ENCODE results near the gene GPC3.
A peak's percentile ranks its signal among the peaks of the same experiment; 100 is the strongest.

GPC3 gene

DNA sequence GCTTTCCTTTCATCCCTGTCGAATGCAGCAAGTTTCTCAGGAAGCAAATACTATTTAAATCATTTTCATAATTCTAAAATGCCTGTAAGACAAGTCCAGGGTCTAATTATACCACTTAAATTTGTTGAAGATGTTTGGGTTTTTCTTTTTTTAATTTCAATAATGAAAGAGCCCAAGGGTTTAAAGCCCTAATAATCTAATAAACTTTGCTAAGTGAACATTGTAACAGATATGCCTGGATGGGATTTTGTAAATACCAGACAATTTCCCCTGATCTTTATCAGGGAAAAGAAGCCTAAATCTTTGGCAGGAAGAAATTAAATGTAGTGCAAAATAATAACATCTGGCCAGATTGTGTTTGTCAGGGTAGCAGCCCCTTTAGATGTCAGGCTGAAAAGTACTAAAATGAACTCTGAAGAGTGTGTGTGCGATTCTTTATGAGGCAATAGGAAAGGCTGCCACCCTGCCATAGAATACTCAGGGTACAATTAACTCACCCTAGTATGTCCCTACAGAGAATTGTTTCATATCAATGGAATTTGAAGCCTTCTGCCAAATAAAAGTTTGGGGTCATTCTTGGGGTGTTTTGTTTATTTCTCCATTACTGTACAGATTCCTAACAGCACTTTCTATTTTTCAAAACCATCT is 45.6 kb downstream of the GPC3 start:
- Mint-ChIP-seq H3K4me1 (ENCODE audit: low read depth) (no peaks in the 10 kb centered on the region), H3K4me3 (no peak overlapping the region), H3K9me3 (no peaks in the 10 kb centered on the region), H3K27me3 (ENCODE audit: low read depth) (no peaks in the 10 kb centered on the region), H3K27ac (no peak overlapping the region), H3K36me3 (ENCODE audit: low read depth) (no peaks in the 10 kb centered on the region)

DNA sequence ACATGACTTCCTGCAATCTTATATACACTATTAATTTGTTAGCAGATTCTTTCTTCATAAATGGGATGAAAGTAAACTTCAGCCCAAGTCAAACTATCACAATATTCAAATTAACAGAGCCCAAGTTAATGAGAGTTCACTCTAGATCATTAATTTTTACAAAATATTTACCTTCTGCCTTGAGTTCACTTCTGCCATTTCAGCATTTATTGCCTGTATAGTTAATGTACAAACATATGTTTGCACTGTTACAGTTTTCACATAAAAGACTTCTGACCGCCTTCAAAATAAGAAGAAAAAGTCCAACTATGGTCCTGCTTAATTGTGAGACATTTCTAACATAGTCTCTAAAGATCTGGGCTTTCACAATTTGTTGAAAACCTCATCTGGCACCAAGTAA is 46.9 kb downstream of the GPC3 start:
- H3K4me3 Mint-ChIP-seq: no peak overlapping the region
- H3K36me3 Mint-ChIP-seq (ENCODE audit: low read depth): no peaks in the 10 kb centered on the region
- no peaks in the 10 kb centered on the region for H3K9me3 Mint-ChIP-seq
- H3K27me3 Mint-ChIP-seq (ENCODE audit: low read depth): no peaks in the 10 kb centered on the region
- H3K4me1 Mint-ChIP-seq (ENCODE audit: low read depth): no peaks in the 10 kb centered on the region
- H3K27ac Mint-ChIP-seq: no peak overlapping the region

- Mint-ChIP-seq H3K9me3 (no peaks in the 10 kb centered on the region), H3K27ac (no peak overlapping the region), H3K4me3 (no peak overlapping the region), H3K27me3 (ENCODE audit: low read depth) (no peaks in the 10 kb centered on the region), H3K36me3 (ENCODE audit: low read depth) (no peaks in the 10 kb centered on the region), H3K4me1 (ENCODE audit: low read depth) (no peaks in the 10 kb centered on the region)
These were observed 48.4 kb downstream of the GPC3 start for GRCh38 chrX:133937022-133937421.

DNA sequence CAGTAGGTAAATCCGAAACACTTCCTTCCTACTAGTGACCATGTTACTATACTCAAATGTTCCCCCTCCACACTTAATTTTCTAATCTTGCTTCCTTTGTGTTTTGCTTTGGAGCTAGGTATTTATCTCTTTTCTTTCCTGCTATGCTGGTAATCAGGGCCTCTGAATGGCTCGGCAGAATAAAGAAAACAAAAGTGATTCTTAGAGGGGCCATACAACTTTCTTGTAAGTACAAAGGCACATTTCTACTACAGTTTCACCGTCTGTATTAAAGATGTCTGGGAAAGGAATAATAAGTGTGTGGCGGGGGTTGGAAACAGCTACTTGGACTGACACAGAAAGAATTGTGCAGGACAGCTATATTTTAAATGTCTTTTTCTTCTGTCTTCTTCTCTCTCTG is 50.3 kb downstream of the GPC3 start:
- Mint-ChIP-seq H3K27me3 (ENCODE audit: low read depth) (no peaks in the 10 kb centered on the region), H3K9me3 (no peaks in the 10 kb centered on the region)

GRCh38 chrX:133933316-133933715 is 52.1 kb downstream of the GPC3 start:
- Mint-ChIP-seq H3K4me1 (ENCODE audit: low read depth) (no peaks in the 10 kb centered on the region), H3K9me3 (no peaks in the 10 kb centered on the region), H3K4me3 (no peak overlapping the region), H3K27me3 (ENCODE audit: low read depth) (no peaks in the 10 kb centered on the region), H3K27ac (no peak overlapping the region), H3K36me3 (ENCODE audit: low read depth) (no peaks in the 10 kb centered on the region)

More for the DNA sequence above, 50.3 kb downstream of the GPC3 start:
- Mint-ChIP-seq H3K4me3 (no peak overlapping the region), H3K27ac (no peak overlapping the region), H3K36me3 (ENCODE audit: low read depth) (no peaks in the 10 kb centered on the region), H3K4me1 (ENCODE audit: low read depth) (no peaks in the 10 kb centered on the region)

GRCh38 chrX:133929836-133930464 is 55.4 kb downstream of the GPC3 start:
- Mint-ChIP-seq H3K27ac (no peak overlapping the region), H3K27me3 (ENCODE audit: low read depth) (no peaks in the 10 kb centered on the region), H3K4me3 (no peak overlapping the region), H3K9me3 (no peaks in the 10 kb centered on the region), H3K36me3 (ENCODE audit: low read depth) (no peaks in the 10 kb centered on the region), H3K4me1 (ENCODE audit: low read depth) (no peaks in the 10 kb centered on the region)

DNA sequence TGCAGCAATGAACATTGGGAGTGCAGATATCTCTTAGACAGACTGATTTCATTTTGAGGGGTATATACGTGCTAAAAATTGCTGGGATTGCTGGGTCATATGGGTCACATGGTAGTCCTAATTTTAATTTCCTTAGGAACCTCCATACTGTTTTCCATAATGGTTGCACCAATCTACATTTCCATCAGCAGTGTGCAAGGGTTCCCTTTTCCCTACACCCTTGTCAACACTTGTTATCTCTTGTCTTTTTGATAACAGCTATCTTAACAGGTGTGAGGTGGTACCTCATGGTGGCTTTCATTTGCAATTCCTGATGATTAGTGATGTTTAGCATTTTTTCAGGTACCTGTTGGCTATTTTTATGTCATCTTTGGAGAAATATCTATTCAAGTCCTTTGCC is 57.0 kb downstream of the GPC3 start:
- no peak overlapping the region for H3K4me3 Mint-ChIP-seq
- no peaks in the 10 kb centered on the region for H3K4me1 Mint-ChIP-seq (ENCODE audit: low read depth)
- H3K27ac Mint-ChIP-seq: no peak overlapping the region
- no peaks in the 10 kb centered on the region for H3K9me3 Mint-ChIP-seq
- H3K36me3 Mint-ChIP-seq (ENCODE audit: low read depth): no peaks in the 10 kb centered on the region
- no peaks in the 10 kb centered on the region for H3K27me3 Mint-ChIP-seq (ENCODE audit: low read depth)

DNA sequence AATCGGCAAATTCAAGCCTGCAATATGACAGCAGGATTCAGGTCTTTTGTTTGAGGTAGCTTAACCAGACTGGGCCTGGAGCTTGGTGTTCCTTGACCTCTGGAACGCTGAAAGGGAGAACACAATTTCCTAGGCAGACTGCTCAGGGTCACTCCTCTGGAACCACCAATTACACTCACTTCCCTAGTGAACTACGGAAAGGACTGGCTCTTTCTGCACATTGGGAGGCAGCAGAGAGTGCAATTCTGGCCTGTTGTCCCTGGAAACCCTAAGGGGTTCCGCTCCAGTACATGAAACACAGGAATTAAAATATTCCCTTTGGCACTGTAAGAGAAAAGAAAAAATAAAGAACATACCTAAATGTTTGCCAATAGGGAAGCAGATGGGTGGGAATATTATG is 58.6 kb downstream of the GPC3 start:
- no peak overlapping the region for H3K4me3 Mint-ChIP-seq
- H3K9me3 Mint-ChIP-seq: no peaks in the 10 kb centered on the region
- peaks cover 7% of the 10 kb centered on the region for H3K4me1 Mint-ChIP-seq (ENCODE audit: low read depth)
- H3K36me3 Mint-ChIP-seq (ENCODE audit: low read depth): no peaks in the 10 kb centered on the region
- no peak overlapping the region for H3K27ac Mint-ChIP-seq
- no peaks in the 10 kb centered on the region for H3K27me3 Mint-ChIP-seq (ENCODE audit: low read depth)

- Mint-ChIP-seq H3K36me3 (ENCODE audit: low read depth) (no peaks in the 10 kb centered on the region), H3K4me1 (ENCODE audit: low read depth) (peaks cover 9% of the 10 kb centered on the region), H3K27ac (no peak overlapping the region), H3K4me3 (no peak overlapping the region), H3K9me3 (no peaks in the 10 kb centered on the region), H3K27me3 (ENCODE audit: low read depth) (no peaks in the 10 kb centered on the region)
These were observed 59.3 kb downstream of the GPC3 start for GRCh38 chrX:133926099-133926498.

- H3K27ac Mint-ChIP-seq: no peak overlapping the region
- no peaks in the 10 kb centered on the region for H3K27me3 Mint-ChIP-seq (ENCODE audit: low read depth)
- H3K36me3 Mint-ChIP-seq (ENCODE audit: low read depth): no peaks in the 10 kb centered on the region
- no peak overlapping the region for H3K4me3 Mint-ChIP-seq
- H3K9me3 Mint-ChIP-seq: no peaks in the 10 kb centered on the region
- peaks cover 9% of the 10 kb centered on the region for H3K4me1 Mint-ChIP-seq (ENCODE audit: low read depth)
These were observed 60.8 kb downstream of the GPC3 start for GRCh38 chrX:133924548-133924947.

DNA sequence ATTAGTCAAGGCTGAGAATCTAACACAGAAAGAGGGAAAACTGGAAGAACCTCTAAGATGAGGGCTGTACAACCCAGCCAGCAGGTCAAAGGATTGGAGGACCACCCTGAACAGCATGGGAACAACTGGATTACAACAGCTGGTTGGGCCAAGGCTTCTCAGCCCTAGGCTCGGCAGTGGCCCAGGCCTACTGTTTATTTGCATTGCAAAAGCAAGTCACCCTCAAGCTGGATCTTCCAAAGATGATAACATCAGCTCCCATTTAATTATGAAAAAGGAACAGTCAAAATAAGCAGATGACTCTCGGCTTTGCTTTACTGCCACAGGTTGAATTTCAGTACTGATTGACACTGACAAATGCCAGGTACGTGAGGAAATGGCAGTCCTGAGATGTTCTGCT is 61.8 kb downstream of the GPC3 start:
- Mint-ChIP-seq H3K27me3 (ENCODE audit: low read depth) (no peaks in the 10 kb centered on the region), H3K9me3 (no peaks in the 10 kb centered on the region), H3K4me3 (no peak overlapping the region), H3K4me1 (ENCODE audit: low read depth) (peaks cover 9% of the 10 kb centered on the region), H3K36me3 (ENCODE audit: low read depth) (no peaks in the 10 kb centered on the region), H3K27ac (no peak overlapping the region)

DNA sequence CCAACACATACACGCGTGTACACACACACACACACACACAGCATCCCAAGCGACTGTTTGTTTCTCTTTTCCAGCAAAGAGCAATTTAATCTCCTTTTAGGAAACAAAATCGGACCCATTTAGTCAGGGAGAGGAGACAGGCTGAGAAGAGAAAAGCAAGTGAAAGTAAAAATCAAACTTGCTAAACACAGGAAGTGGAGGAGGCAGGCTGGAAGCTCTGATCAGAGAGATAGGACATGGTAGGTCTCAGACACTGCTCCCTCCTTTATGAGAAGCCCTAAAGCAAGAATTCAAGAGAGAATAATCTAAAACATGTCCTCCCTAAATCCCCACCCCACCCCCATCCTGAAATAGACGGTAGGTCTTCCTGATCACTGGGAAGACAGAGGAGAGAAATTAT is 62.3 kb downstream of the GPC3 start:
- Mint-ChIP-seq H3K4me3 (peak overlapping the region; percentile 69), H3K36me3 (ENCODE audit: low read depth) (no peaks in the 10 kb centered on the region), H3K4me1 (ENCODE audit: low read depth) (peaks cover 9% of the 10 kb centered on the region), H3K9me3 (no peaks in the 10 kb centered on the region), H3K27ac (peak overlapping the region; percentile 76), H3K27me3 (ENCODE audit: low read depth) (no peaks in the 10 kb centered on the region)

DNA sequence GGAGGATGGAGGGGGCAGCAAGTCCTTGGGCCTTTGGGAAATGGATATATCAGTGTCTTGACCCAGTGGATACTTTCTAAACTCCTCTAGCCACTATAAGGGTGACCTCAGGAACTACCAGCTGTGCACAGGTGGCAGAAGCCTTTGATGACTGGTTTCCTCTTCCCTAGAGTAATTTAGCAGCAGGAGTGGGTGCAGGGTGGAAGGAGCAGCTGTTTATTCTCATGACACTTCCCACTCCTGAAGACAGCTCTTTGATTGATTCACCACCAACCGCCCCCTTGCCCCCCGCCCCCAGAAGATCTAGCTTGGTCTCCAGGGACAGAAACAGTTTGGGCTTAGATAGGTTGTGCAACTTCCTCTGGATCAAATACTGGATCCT is 63.0 kb downstream of the GPC3 start:
- H3K27me3 Mint-ChIP-seq (ENCODE audit: low read depth): no peaks in the 10 kb centered on the region
- peaks cover 9% of the 10 kb centered on the region for H3K4me1 Mint-ChIP-seq (ENCODE audit: low read depth)
- H3K27ac Mint-ChIP-seq: peak overlapping the region; percentile 45
- H3K4me3 Mint-ChIP-seq: no peak overlapping the region
- no peaks in the 10 kb centered on the region for H3K9me3 Mint-ChIP-seq
- H3K36me3 Mint-ChIP-seq (ENCODE audit: low read depth): no peaks in the 10 kb centered on the region

- H3K4me3 Mint-ChIP-seq: no peak overlapping the region
- no peaks in the 10 kb centered on the region for H3K9me3 Mint-ChIP-seq
- peaks cover 9% of the 10 kb centered on the region for H3K4me1 Mint-ChIP-seq (ENCODE audit: low read depth)
- H3K27ac Mint-ChIP-seq: no peak overlapping the region
- H3K27me3 Mint-ChIP-seq (ENCODE audit: low read depth): no peaks in the 10 kb centered on the region
- no peaks in the 10 kb centered on the region for H3K36me3 Mint-ChIP-seq (ENCODE audit: low read depth)
These were observed 63.5 kb downstream of the GPC3 start for GRCh38 chrX:133921764-133922389.

- no peaks in the 10 kb centered on the region for H3K9me3 Mint-ChIP-seq
- no peaks in the 10 kb centered on the region for H3K36me3 Mint-ChIP-seq (ENCODE audit: low read depth)
- H3K27me3 Mint-ChIP-seq (ENCODE audit: low read depth): no peaks in the 10 kb centered on the region
- no peak overlapping the region for H3K4me3 Mint-ChIP-seq
- H3K27ac Mint-ChIP-seq: no peak overlapping the region
- peaks cover 9% of the 10 kb centered on the region for H3K4me1 Mint-ChIP-seq (ENCODE audit: low read depth)
These were observed 64.3 kb downstream of the GPC3 start for GRCh38 chrX:133921086-133921485.

Data from T-helper 1 cell treated with Interleukin-12 subunit alpha and Interleukin-12 subunit beta and Interleukin-4 antibody, amounts not matched to agents 30 μg/mL and 1 μg/mL, for 36 hours (primary cell).